22Rv1 (cell line): ENCODE data around the gene ACYP2.

Source experiments
- H3K27ac ChIP-seq: fragments of 450-650 bp; 2 replicates; pipeline ENCODE4 v1.5.1; 2017
- CTCF ChIP-seq: fragments of 450-650 bp; IDR thresholded peaks from 2 replicates; pipeline ENCODE4 v1.5.1; 2017; ENCODE audit warnings: mild to moderate bottlenecking
- ZFX ChIP-seq: fragments of 450-650 bp; IDR thresholded peaks from 2 replicates; pipeline ENCODE4 v1.6.1; 2017; ENCODE audit warnings: antibody characterized with exemption, borderline replicate concordance

Gene ACYP2

GRCh38 chr2:54139210-54139609 is 23.8 kb downstream of the ACYP2 start:
- no peak overlapping the region for H3K27ac ChIP-seq

GRCh38 chr2:54143780-54144179 is 28.4 kb downstream of the ACYP2 start:
- peak overlapping the region; percentile 29; the same call in 1 of the 2 replicates for H3K27ac ChIP-seq
- TF ChIP-seq CTCF (no peak), ZFX (no peak)

More at GRCh38 chr2:54139210-54139609, 23.8 kb downstream of the ACYP2 start:
- no peak for TF ChIP-seq ZFX
- TF ChIP-seq CTCF: no peak

GRCh38 chr2:54148391-54148790 is 33.0 kb downstream of the ACYP2 start:
- TF ChIP-seq CTCF (no peak), ZFX (no peak)
- H3K27ac ChIP-seq: no peak overlapping the region

- H3K27ac ChIP-seq: no peak overlapping the region
- TF ChIP-seq CTCF (no peak), ZFX (no peak)
Measured at GRCh38 chr2:54149638-54150441, 34.4 kb downstream of the ACYP2 start.

- TF ChIP-seq ZFX (no peak), CTCF (no peak)
- H3K27ac ChIP-seq: no peak overlapping the region
Measured at GRCh38 chr2:54158311-54158710, 42.9 kb downstream of the ACYP2 start.

GRCh38 chr2:54161660-54162424 is 46.4 kb downstream of the ACYP2 start:
- TF ChIP-seq ZFX: no peak
- no peak for TF ChIP-seq CTCF
- no peak overlapping the region for H3K27ac ChIP-seq

- TF ChIP-seq ZFX (no peak), CTCF (no peak)
- no peak overlapping the region for H3K27ac ChIP-seq
Measured at GRCh38 chr2:54164106-54164505, 48.7 kb downstream of the ACYP2 start.
